Activated gamma-delta T cell (primary cell): ENCODE measurements around the gene AKAP13.
"Not testable (repeated sequence)": the region's sequence is repeated elsewhere in the genome, so short reads cannot be mapped to it uniquely, and the experiment has no call there.

ENCODE experiments used
- DNase-seq: peaks from one replicate; lab custom pipeline; 2025; lab: John Stamatoyannopoulos, UW

Gene AKAP13

GRCh38 chr15:85347264-85348047 is 32.9 kb upstream of the AKAP13 start:
- DNase-seq: not testable (repeated sequence)

- DNase-seq: not testable (repeated sequence)
These were observed 32.2 kb upstream of the AKAP13 start for GRCh38 chr15:85348048-85348766.

- DNase-seq: not testable (repeated sequence)
These were observed 31.3 kb upstream of the AKAP13 start for GRCh38 chr15:85349062-85349461.

GRCh38 chr15:85350395-85350794 is 30.0 kb upstream of the AKAP13 start:
- no peak for DNase-seq

- DNase-seq: not testable (repeated sequence)
These were observed 28.9 kb upstream of the AKAP13 start for GRCh38 chr15:85351501-85351900.

- DNase-seq: no peak
These were observed 28.4 kb upstream of the AKAP13 start for GRCh38 chr15:85351965-85352364.

- DNase-seq: no peak
These were observed 26.9 kb upstream of the AKAP13 start for GRCh38 chr15:85353516-85353915.

- DNase-seq: no peak
These were observed 25.9 kb upstream of the AKAP13 start for GRCh38 chr15:85354461-85354860.

GRCh38 chr15:85354948-85355347 is 25.5 kb upstream of the AKAP13 start:
- DNase-seq: no peak

GRCh38 chr15:85356276-85356675 is 24.1 kb upstream of the AKAP13 start:
- no peak for DNase-seq

- no peak for DNase-seq
These were observed 19.1 kb upstream of the AKAP13 start for GRCh38 chr15:85361323-85361722.

GRCh38 chr15:85362436-85363081 is 17.8 kb upstream of the AKAP13 start:
- DNase-seq: no peak

- no peak for DNase-seq
These were observed 14.4 kb upstream of the AKAP13 start for GRCh38 chr15:85365980-85366379.

GRCh38 chr15:85367741-85368140 is 12.7 kb upstream of the AKAP13 start:
- DNase-seq: no peak

- no peak for DNase-seq
These were observed 5.6 kb upstream of the AKAP13 start for GRCh38 chr15:85374831-85375230.

GRCh38 chr15:85377269-85377668 is 3.1 kb upstream of the AKAP13 start:
- DNase-seq: no peak

GRCh38 chr15:85377986-85378385 is 2.4 kb upstream of the AKAP13 start:
- no peak for DNase-seq

- no peak for DNase-seq
These were observed 836 bp upstream of the AKAP13 start for GRCh38 chr15:85379403-85380131.

GRCh38 chr15:85380812-85381642 is 624 bp downstream of the AKAP13 start:
- DNase-seq: peak; percentile 66

- DNase-seq: no peak
These were observed 1.7 kb downstream of the AKAP13 start for GRCh38 chr15:85381850-85382751.
